H1 (cell line): ENCODE results near the gene DAAM1. TPM values are rescaled to one million over a fixed set of nuclear protein-coding genes. Genes with fewer than 3 reads are reported as not detected.

Source experiments
- CTCF ChIA-PET: fragments of 300-600 bp; sonication (Branson Sonifier 250); formaldehyde crosslinking; loops from one replicate; lab custom pipeline; 2021; ENCODE audit not compliant: partially characterized antibody; lab: Charles Lee
- POLR2A ChIA-PET: fragments of 300-600 bp; sonication (Branson Sonifier 250); formaldehyde crosslinking; loops from one replicate; lab custom pipeline; 2021; ENCODE audit warnings: inconsistent platforms; ENCODE audit not compliant: partially characterized antibody; lab: Charles Lee
- DNase-seq, 2 experiments: peaks; one replicate each; pipeline versions ENCODE4 v3.0.0 to v3.0.0-alpha.2; 2010 to 2022; ENCODE audit warnings: low spot score in 2 of 2, low read depth in 1 of 2, mixed read lengths in 1 of 2
- FAIRE-seq: peaks from 2 replicates; lab custom pipeline; 2011; peaks lifted over from hg19 to GRCh38; lab: Jason Lieb, UNC
- H2AFZ ChIP-seq: 2 replicates; pipeline ENCODE4 v1.8.1; 2012; ENCODE audit warnings: low read length, inconsistent platforms
- H2AK5ac ChIP-seq: 2 replicates; pipeline ENCODE4 v1.6.1; 2013; ENCODE audit warnings: low read depth, low read length
- H2BK120ac ChIP-seq: replicated peaks from 2 replicates; pipeline ENCODE3; 2013; ENCODE audit warnings: low read depth, low read length, inconsistent platforms
- H2BK12ac ChIP-seq: 2 replicates; pipeline ENCODE4 v1.6.1; 2013; ENCODE audit warnings: low read depth, low read length
- H2BK15ac ChIP-seq: 2 replicates; pipeline ENCODE4 v1.6.1; 2013; ENCODE audit warnings: low read length
- H2BK20ac ChIP-seq: 2 replicates; pipeline ENCODE4 v1.6.1; 2013; ENCODE audit warnings: low read length
- H2BK5ac ChIP-seq: 2 replicates; pipeline ENCODE4 v1.6.1; 2013; ENCODE audit warnings: low read depth, low read length
- H3K14ac ChIP-seq: 2 replicates; pipeline ENCODE4 v1.6.1; 2013; ENCODE audit warnings: inconsistent platforms; ENCODE audit not compliant: insufficient read length
- H3K18ac ChIP-seq: 2 replicates; pipeline ENCODE4 v1.6.1; 2013; ENCODE audit warnings: low read length; ENCODE audit errors: extremely low read depth
- H3K23ac ChIP-seq: 2 replicates; pipeline ENCODE4 v1.6.1; 2013; ENCODE audit warnings: inconsistent platforms; ENCODE audit not compliant: insufficient read length
- H3K23me2 ChIP-seq: 2 replicates; pipeline ENCODE4 v1.6.1; 2013; ENCODE audit warnings: low read depth, low read length
- H3K27ac ChIP-seq: 2 replicates; pipeline ENCODE4 v1.6.1; 2011; ENCODE audit warnings: low read depth, low read length, inconsistent platforms
- H3K27me3 ChIP-seq, 4 experiments: replicated peaks in 1 of 4; 1 replicate in 1 of 4; 2 replicates in 3 of 4; pipeline versions ENCODE4 v1.6.1 to v1.8.1; 2011 to 2013; ENCODE audit warnings: low read length in 3 of 4, mild to moderate bottlenecking in 3 of 4, inconsistent platforms in 2 of 4, mixed read lengths in 2 of 4, moderate library complexity in 1 of 4; ENCODE audit not compliant: control insufficient read depth in 3 of 4, insufficient read depth in 3 of 4; ENCODE audit errors: extremely low read depth in 1 of 4
- H3K36me3 ChIP-seq, 4 experiments: 2 replicates each; pipeline versions ENCODE4 v1.6.1 to v1.8.1; 2011 to 2013; ENCODE audit warnings: mild to moderate bottlenecking in 4 of 4, low read length in 3 of 4, moderate library complexity in 2 of 4, control low read depth in 1 of 4, inconsistent platforms in 1 of 4; ENCODE audit not compliant: insufficient read depth in 4 of 4, control insufficient read depth in 2 of 4
- H3K4ac ChIP-seq: replicated peaks from 2 replicates; pipeline ENCODE3; 2013; ENCODE audit warnings: low read length, low read depth, mixed read lengths, inconsistent platforms; ENCODE audit not compliant: insufficient read length
- H3K4me1 ChIP-seq, 4 experiments: replicated peaks in 1 of 4; 1 replicate in 1 of 4; 2 replicates in 3 of 4; pipeline versions ENCODE4 v1.6.1 to v1.8.1; 2011 to 2013; ENCODE audit warnings: low read length in 3 of 4, inconsistent platforms in 2 of 4, mixed read lengths in 1 of 4; ENCODE audit not compliant: insufficient read depth in 4 of 4, control insufficient read depth in 3 of 4
- H3K4me2 ChIP-seq, 2 experiments: 2 replicates each; pipeline versions ENCODE4 v1.6.1 to v1.8.1; 2011 to 2013; ENCODE audit warnings: low read depth in 2 of 2, low read length in 2 of 2, control low read depth in 1 of 2, inconsistent platforms in 1 of 2, mild to moderate bottlenecking in 1 of 2; ENCODE audit not compliant: insufficient read depth in 1 of 2
- H3K4me3 ChIP-seq, 4 experiments: fragments of 200-600, 300-600 bp in 1 of 4; sonication (generic), shearing (Covaris generic), sonication (Bioruptor Twin) in 1 of 4; 2 replicates each; pipeline versions ENCODE4 v1.5.1 to v1.8.1; 2011 to 2016; ENCODE audit warnings: low read length in 4 of 4, low read depth in 3 of 4, control low read depth in 2 of 4, inconsistent platforms in 2 of 4, mild to moderate bottlenecking in 2 of 4, mixed read lengths in 1 of 4, moderate library complexity in 1 of 4; ENCODE audit not compliant: insufficient read depth in 2 of 4; ENCODE audit errors: extremely low read depth in 1 of 4
- H3K56ac ChIP-seq: replicated peaks from 2 replicates; pipeline ENCODE3; 2013; ENCODE audit warnings: low read depth, mild to moderate bottlenecking, mixed read lengths, low read length, inconsistent platforms; ENCODE audit not compliant: insufficient read length
- H3K79me1 ChIP-seq: 2 replicates; pipeline ENCODE4 v1.6.1; 2013; ENCODE audit warnings: low read depth, low read length, control low read depth
- H3K79me2 ChIP-seq, 2 experiments: 2 replicates each; pipeline versions ENCODE4 v1.6.1 to v1.8.1; 2012 to 2013; ENCODE audit warnings: low read length in 2 of 2, mild to moderate bottlenecking in 2 of 2, inconsistent platforms in 1 of 2; ENCODE audit not compliant: insufficient read depth in 2 of 2, control insufficient read depth in 1 of 2
- H3K9ac ChIP-seq, 4 experiments: replicated peaks in 1 of 4; 1 replicate in 1 of 4; 2 replicates in 3 of 4; pipeline versions ENCODE4 v1.6.1 to v1.8.1; 2011 to 2013; ENCODE audit warnings: low read depth in 3 of 4, low read length in 3 of 4, control low read depth in 2 of 4, mild to moderate bottlenecking in 2 of 4, moderate library complexity in 2 of 4, inconsistent platforms in 1 of 4; ENCODE audit errors: extremely low read depth in 1 of 4
- H3K9me3 ChIP-seq, 2 experiments: 2 replicates each; pipeline versions ENCODE4 v1.6.1 to v1.8.1; 2012 to 2013; ENCODE audit warnings: mild to moderate bottlenecking in 2 of 2, moderate library complexity in 2 of 2, control low read depth in 1 of 2, inconsistent platforms in 1 of 2, low read depth in 1 of 2, low read length in 1 of 2, mixed read lengths in 1 of 2; ENCODE audit not compliant: insufficient read depth in 2 of 2
- H4K20me1 ChIP-seq, 2 experiments: replicated peaks in 1 of 2; 2 replicates each; pipeline versions ENCODE3 to v1.8.1; 2011 to 2013; ENCODE audit warnings: inconsistent platforms in 2 of 2, low read length in 2 of 2, mild to moderate bottlenecking in 1 of 2; ENCODE audit not compliant: insufficient read depth in 2 of 2, control insufficient read depth in 1 of 2
- H4K5ac ChIP-seq: 2 replicates; pipeline ENCODE4 v1.6.1; 2013; ENCODE audit warnings: low read length, low read depth, mixed read lengths, inconsistent platforms; ENCODE audit not compliant: insufficient read length
- H4K8ac ChIP-seq: 2 replicates; pipeline ENCODE4 v1.8.0; 2013; ENCODE audit warnings: mild to moderate bottlenecking, moderate library complexity, low read length, inconsistent platforms; ENCODE audit not compliant: insufficient read depth; ENCODE audit errors: extremely low read depth
- H4K91ac ChIP-seq: replicated peaks from 2 replicates; pipeline ENCODE3; 2013; ENCODE audit warnings: low read length, mixed read lengths, inconsistent platforms; ENCODE audit not compliant: insufficient read length
- WGBS, 2 experiments: shearing (Covaris generic) in 1 of 2; methylation state at CpG; one replicate each; pipeline versions ENCODE4 v1.1.6 to v1.1.7; 2013 to 2015; ENCODE audit warnings: low lambda C conversion rate in 2 of 2, mixed read lengths in 2 of 2, inconsistent platforms in 1 of 2, low coverage in 1 of 2, missing lambda C conversion rate in 1 of 2; ENCODE audit not compliant: insufficient replicate concordance in 2 of 2, insufficient coverage in 1 of 2, insufficient read length in 1 of 2; ENCODE audit errors: extremely low coverage in 1 of 2, missing lambda C conversion rate in 1 of 2; 5-methylcytosine and 5-hydroxymethylcytosine counted together
- polyA plus RNA-seq, 7 experiments: library from polyadenylated mRNA; depleted of rRNA in 3 of 7; stranded (reverse) in 5 of 7; unstranded in 2 of 7; fragments of >200 nt in 5 of 7; fragments of 200-250 nt in 2 of 7; gene quantifications; 1 replicate in 5 of 7; 2 replicates in 1 of 7; 4 replicates in 1 of 7; pipeline versions ENCODE4 v1.2.1 to v1.2.3, GENCODE V29; 2011 to 2013; ENCODE audit warnings: missing spikeins in 2 of 7, mixed read lengths in 2 of 7
- total RNA-seq: library from RNA; stranded (reverse); fragmentation: NEBNext Ultra II Directional; extraction: Animal tissue kit (Norgen Biotek cat#: 25700); gene quantifications from 2 replicates; pipeline ENCODE4 v1.2.1, GENCODE V29; 2021
- TF ChIP-seq, protein P1 (sequence below): IDR thresholded peaks from 2 replicates; pipeline ENCODE4 v1.6.1; 2011; ENCODE audit warnings: low read depth, mild to moderate bottlenecking, low read length; ENCODE audit not compliant: insufficient read depth

DAAM1 gene
- total and polyA plus RNA-seq, 2 of the 8 experiments (the other 6 are each of a cell fraction or from before 2014, with no cell fraction given), result 5.0 to 44.9 TPM

DNA sequence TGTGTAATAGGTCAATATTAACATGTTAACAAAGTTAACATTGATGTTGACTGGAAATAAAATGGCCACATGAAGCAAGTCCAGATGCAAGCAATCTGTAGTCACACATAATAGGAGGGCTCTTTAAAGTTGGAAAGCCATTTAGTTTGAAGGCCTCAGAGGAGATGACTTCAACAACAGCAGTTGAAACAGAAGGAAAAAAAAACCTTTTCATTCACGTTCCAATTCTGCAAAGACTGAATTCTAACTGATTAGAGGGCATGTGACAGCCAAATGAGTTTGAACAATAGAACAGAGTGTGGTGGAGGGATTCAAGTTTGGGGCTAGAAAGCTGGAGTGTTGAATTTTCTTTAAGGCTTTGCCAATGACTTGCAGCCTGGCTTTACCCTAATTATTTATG lies 41.5 kb upstream of the DAAM1 start:
- no peak for FAIRE-seq
- TF ChIP-seq, protein P1, sequence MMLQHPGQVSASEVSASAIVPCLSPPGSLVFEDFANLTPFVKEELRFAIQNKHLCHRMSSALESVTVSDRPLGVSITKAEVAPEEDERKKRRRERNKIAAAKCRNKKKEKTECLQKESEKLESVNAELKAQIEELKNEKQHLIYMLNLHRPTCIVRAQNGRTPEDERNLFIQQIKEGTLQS, result no peak

More for the DNA sequence above, 41.5 kb upstream of the DAAM1 start:
- WGBS, 2 experiments, result 75% methylated on average over 1 of the region's 1 CpG; no CpG with 5 or more reads in 1 of the 2 experiments
- H3K27ac ChIP-seq, result no peak overlapping the region
- no peak overlapping the region for H2BK12ac ChIP-seq
- no peak overlapping the region for H4K5ac ChIP-seq
- H3K4ac ChIP-seq, result no peak overlapping the region
- no peak overlapping the region for H3K9ac ChIP-seq
- no peaks in the 10 kb centered on the region for H3K9me3 ChIP-seq
- H2BK120ac ChIP-seq, result no peak overlapping the region
- ChIA-PET POLR2A (no interaction called here), CTCF (interaction anchor here (0.6 to 1.5 kb wide), 2 partner anchors 13 to 55 kb away, joined by 3 to 6 read pairs; no protein-coding TSS in a partner anchor)
- no peaks in the 10 kb centered on the region for H3K36me3 ChIP-seq
- no peak overlapping the region for H4K91ac ChIP-seq
- H3K23me2 ChIP-seq, result no peaks in the 10 kb centered on the region
- H2BK20ac ChIP-seq, result no peak overlapping the region
- no peaks in the 10 kb centered on the region for H3K27me3 ChIP-seq
- H2BK5ac ChIP-seq, result no peak overlapping the region
- no peak overlapping the region for H3K18ac ChIP-seq
- H3K23ac ChIP-seq, result no peak overlapping the region
- no peak for DNase-seq
- no peak overlapping the region for H2AFZ ChIP-seq
- H4K20me1 ChIP-seq, result no peaks in the 10 kb centered on the region
- H3K4me2 ChIP-seq, result no peak overlapping the region
- no peak overlapping the region for H3K4me3 ChIP-seq
- no peak overlapping the region for H4K8ac ChIP-seq
- no peaks in the 10 kb centered on the region for H3K4me1 ChIP-seq
- H2BK15ac ChIP-seq, result no peak overlapping the region
- no peak overlapping the region for H3K14ac ChIP-seq
- H3K79me1 ChIP-seq, result no peaks in the 10 kb centered on the region
- no peaks in the 10 kb centered on the region for H3K79me2 ChIP-seq
- H2AK5ac ChIP-seq, result no peak overlapping the region
- no peak overlapping the region for H3K56ac ChIP-seq
